Activated T-cell treated with anti-CD3 and anti-CD28 coated beads for 24 hours (primary cell): ENCODE measurements around the gene ESRRB.
A peak's percentile ranks its signal among the peaks of the same experiment; 100 is the strongest.

Experiments
- DNase-seq: peaks from one replicate; pipeline ENCODE4 v3.0.0-alpha.2; 2020; ENCODE audit warnings: low read depth

ESRRB gene

DNA sequence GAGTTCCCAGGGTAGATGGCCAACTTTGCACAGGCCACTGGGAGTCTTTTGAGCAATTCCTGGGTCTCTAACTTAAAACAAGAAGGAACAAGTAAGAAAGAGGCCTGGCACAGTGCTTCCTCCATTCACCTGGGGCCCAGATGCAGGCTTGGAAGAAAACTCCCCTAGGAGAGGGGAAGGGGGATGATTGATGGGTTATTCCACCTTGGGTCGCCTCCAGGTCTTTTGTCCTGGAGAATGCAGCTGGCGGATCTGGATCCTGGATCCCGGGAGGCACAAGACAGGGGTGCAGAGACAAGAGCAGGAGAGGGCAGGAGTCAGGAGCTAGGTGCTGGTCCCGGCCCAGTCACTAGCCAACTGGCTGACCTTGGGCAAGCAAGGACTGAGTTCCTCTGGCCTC is 74.5 kb downstream of the ESRRB start:
- DNase-seq, result no peak

DNA sequence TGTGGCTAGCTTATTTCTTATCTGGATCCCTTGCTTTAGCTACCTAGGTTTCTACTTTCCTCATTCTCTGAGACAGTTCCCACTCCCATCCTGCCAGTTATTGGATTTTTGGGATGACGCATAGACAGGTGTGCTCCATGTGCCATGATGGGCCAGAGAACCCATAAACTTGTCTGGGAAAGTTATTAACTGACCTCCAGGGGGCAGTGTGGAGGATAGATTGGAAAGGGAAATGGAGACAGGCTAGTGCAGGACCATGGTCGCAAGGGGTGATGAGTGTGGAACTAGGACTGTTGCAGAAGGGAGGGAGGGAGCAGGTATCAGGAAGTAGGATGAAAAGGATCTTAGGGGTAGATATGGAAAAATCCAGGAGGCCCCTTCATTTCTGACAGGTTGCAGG is 80.3 kb downstream of the ESRRB start:
- DNase-seq, result peak; percentile 11

DNA sequence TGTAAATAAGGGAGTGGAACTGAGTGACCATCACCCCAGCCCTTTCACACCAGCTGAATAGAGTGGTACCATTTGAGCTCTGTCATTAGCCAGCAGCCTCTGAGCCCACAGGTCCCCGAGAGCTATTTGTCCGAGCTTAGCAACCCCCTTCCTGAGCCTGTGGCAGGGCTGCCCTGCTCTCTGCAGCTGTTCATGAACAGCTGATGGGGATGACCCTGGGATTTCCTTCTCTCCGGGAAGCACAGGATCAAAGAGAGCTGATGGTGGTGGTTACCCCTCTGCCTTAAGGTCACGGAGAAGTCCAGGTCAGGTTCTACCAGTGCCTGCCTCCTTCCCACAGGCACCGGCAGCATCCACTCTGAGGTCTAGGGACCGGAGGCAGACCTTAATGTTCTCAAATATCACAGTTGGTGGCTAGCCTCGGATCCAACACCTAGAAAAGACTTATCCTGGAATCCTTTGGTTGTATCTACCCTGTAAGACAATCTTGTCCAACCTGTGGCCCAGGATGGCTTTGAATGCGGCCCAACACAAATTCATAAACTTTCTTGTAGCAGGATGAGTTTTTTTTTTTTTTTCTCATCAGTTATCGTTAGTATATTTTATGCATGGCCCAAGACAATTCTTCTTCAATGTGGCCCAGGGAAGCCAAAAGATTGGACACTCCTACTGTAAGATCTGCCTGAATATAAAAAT is 81.1 kb downstream of the ESRRB start:
- DNase-seq, result no peak

DNA sequence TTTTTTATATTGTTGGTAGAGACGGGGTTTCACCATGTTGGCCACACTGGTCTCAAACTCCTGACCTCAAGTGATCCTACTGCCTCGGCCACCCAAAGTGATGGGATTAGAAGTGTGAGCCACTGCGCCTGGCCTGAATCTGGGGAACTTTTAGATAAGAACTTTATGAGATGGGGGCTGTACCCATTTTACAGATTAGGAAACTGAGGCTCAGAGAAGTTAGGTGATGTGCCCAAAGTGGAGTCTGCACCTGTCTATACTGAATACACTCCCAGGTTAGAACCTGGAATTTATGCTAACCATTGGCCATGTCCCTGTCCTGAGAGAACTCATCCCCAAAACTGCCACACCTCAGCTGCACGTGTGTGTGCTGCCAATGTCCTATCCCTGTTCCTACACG is 81.9 kb downstream of the ESRRB start:
- DNase-seq, result no peak

DNA sequence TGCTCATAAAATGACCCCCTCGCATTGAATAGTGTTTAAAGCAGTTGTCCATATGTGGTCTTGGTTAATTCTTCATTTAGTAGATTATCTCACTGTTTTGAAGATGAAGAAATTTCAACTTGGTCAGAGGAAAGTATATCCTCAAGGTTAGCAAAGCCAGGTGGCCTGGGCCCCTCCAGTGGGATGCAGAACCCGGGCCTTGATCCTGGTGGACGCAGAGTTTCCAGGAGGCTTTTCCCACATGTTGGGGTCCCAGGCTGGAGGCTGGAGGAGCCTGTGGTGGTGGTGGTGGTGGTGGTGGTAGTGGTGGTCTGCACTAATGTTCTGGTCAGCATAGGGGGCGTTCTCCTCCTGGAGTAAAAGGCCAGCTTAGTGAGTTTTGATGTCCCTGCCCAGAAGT is 85.9 kb downstream of the ESRRB start:
- no peak for DNase-seq

DNA sequence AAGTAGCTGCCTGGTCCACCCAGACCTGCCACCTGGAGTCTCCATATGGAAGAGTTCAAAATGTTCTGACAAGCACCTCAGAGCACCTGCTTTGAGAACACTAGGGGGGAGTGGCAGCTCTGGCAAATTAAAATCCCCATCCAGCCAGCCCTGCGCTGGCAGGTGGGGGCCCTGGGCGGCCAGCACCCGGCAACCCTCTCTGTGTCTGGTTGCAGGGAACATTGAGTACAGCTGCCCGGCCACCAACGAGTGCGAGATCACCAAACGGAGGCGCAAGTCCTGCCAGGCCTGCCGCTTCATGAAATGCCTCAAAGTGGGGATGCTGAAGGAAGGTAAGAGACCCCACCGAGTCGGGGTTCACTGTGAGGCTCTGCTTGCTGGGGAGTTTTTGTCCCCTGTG is 86.4 kb downstream of the ESRRB start:
- no peak for DNase-seq

DNA sequence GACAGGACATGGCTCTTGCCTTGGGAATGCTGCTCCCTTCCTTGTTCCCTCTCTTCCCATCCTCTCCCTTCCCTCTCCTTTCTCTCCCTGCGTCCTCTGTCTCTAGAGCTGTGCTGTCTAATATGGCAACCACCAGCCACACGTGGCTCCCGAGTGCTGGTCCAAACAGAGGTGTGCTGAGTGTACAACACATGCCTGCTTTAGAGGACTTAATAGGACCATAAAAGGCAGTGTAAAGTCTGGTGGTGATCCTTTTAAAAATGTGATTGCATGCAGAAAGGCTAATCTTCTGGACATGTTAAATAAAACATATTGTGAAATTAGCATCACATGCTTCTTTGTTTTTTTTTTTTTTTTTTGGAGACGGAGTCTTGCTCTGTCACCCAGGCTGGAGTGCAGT is 87.2 kb downstream of the ESRRB start:
- DNase-seq, result no peak

DNA sequence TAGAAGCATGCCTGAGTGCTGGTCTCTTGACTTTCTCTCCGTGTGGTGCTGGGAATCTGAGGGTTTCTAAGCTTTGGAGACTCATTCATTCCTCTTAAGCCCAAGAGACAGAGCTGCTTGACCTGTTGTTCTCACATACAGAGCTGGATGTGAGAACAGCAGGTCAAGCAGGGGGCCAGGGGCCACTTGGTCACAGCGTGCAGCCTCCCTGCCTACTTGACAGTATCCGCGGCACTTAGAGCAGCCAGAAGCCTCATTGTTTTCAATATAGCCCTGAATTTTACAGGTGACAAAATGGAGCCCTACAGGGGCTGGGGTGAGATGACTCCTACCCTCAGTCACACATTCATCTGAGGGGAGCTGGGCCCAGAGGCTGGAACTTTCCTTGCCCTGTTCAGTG is 88.9 kb downstream of the ESRRB start:
- DNase-seq, result no peak

DNA sequence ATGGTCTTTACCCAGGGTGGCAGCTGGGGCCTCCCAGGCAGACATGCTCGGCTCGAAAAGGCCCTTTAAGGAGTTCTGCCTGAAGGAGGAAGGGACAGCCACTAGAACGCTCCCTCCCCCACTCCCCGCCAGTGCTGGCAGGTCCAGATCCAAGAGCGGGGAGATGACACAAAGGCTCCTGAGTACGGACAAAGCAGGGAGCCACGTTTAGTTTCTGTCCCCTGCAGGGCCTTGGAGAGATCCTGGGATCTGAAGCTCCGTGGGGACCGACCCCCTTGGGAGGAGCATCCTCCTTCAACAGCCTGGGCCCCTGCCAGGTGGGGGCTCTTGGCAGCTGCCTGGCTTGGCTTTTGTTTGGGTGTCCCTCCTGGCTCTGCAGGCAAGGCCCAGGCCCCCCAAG is 89.7 kb downstream of the ESRRB start:
- DNase-seq, result no peak

DNA sequence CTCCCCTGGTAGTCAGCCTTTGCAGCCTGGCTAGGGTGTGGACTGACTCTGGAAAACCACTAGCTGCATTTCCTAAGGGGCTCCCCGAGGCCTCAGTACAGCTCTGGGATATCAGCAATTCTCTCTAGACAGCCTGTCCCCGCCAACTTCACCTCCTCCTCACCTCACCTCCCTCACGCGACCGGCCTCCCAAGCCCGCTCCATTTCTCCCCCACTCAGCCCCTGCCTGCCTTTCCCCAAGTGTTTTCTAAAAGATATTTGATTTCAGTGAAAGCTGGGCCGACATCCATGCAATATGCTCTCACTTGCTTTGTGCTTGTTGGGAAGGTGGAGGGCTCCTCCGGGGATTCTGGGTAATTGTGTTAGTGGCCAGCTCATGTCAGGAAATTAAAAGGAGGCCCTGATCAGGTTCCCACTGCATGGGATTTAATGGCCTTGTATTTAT is 91.8 kb downstream of the ESRRB start:
- DNase-seq, result no peak

DNA sequence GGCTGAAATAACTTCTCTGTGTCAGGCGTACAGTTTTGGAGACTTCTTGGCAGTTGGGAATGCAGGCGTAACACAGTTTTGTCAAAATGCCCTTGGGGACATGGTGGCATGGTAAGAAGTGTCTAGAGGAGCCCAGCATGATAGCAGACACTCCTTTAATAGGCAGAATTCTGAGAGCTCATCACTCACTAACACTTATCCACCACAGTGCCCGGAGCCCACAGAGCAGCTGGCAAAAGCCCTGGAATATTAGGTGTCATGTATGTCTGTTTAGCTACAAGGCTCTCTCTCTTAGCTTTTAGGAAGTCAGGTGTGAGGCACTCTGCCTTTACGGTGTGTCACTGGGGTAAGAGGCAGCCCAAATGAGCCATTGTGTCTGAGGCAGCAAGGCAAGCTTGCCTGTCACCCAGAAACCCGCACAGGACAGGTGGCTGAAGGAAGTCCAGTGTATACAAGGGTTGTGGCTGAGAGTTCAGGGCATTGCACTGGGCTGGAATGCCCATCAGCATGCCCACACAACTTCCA is 96.3 kb downstream of the ESRRB start:
- DNase-seq, result no peak

DNA sequence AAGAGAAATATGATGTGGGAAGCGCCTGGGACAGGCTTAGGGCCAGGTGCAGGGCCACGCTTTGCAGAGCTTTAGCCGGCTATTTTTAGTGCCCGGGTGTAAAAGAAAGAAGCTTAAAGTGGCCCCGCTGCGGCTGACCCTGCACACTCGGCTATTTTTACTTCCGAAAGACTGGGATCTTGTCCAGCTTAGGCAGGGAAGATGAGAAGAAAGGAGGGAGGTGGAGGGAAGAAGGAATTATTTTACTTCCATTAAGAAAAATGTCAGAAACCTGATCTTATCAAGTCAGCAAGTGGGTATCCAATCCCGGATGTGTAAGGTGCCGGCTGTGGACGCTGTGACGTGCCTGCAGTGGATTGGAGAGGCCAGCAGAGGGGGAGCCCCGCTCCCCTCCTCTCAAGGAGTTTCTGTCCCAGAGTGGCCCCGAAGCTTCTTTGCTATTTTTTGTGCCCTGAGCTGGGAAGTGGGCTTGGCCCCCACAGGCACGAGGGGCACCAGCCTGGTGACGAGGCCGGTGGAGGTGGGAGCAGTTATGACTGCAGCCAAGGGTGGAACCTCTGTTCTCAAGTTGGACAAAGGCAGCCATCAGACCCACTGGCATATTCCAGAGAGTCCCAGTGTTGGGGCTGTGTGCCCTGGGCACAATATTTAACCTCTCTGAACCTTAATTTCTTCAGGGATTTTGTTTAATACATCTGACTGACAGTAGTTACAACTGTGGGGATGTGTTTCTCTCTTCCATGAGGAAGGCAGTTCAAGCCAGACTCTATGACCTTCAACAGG is 97.7 kb downstream of the ESRRB start:
- DNase-seq, result no peak

DNA sequence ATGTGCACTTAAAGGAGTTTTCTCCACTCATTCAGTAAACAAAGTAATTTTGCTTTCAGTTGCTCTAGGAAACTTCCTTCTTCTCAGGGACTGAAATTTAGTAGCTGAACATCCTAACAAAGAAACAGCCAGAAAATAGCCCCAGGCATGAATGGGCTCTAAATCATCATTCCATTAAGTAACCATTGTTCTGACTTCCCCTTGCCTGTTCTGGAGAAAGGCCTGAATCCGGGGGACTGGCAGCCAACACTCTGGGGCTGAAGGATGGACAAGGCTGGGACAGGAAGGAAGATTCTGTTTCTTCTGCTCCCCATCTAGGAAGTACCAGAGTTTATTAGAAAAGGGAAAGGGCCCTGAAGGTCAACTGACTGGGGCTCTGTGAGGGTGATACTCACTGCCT is 104.5 kb downstream of the ESRRB start:
- DNase-seq, result no peak

DNA sequence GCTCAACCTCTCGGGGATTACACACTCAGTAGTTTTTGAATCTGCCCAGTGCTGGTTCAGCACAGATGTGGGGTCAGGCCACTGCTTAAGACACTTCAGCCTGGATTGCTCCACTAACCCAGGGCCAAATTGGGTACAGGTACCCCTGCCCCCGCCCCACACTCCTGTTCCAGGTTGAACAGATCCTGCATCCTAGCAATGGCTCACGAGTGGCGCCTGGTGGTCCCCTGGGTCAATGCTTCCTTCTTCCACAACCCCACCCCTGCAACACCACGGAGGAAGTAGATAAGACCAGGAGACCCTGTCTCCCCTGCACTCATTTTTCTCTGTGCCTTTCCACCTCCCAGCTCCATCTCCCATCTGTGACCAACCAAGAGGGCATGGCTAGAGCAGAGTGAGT is 108.4 kb downstream of the ESRRB start:
- no peak for DNase-seq

DNA sequence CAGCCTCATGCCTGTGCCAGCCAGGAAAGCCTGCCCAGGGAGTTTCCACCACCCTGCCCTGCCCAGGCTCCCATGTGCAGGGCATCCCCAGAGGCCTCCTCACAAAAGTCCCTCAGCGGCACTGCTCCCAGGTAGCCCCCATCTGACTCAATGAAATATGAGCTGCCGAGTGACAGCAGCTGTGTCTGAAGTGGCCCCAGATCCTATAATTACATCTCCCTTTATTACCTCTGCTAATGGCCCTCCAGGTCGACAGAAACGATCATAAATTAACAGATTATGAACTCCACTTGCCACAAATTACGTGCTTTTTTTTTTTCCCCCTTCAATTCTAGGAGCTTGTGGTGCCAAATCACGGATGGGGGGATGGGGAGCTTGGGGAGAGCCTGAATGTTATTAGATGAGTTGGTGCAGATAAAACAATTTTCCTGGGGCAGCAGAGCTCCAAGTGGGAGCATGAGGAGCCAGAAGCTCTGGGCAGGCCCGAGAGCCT is 110.4 kb downstream of the ESRRB start:
- DNase-seq, result no peak

DNA sequence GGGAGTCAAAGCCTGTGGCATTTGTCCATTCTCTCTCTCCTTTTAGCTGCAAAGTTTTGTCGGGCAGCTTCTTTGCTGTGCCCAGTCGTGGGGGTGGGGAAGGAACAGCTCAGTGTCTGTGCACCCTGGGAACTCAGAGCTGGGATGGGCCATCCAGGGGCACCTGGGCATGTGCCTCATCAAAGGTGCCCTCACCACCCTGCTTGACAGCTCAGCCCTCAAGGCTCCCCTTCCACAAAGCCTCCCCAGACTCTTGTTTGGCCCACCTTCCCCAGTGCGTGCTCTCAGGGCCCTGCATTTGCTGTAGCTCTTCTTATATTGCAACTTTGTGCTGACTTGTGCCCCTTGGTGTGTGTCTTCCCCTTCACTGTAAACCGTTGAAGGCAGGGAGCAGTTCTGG is 112.6 kb downstream of the ESRRB start:
- no peak for DNase-seq

DNA sequence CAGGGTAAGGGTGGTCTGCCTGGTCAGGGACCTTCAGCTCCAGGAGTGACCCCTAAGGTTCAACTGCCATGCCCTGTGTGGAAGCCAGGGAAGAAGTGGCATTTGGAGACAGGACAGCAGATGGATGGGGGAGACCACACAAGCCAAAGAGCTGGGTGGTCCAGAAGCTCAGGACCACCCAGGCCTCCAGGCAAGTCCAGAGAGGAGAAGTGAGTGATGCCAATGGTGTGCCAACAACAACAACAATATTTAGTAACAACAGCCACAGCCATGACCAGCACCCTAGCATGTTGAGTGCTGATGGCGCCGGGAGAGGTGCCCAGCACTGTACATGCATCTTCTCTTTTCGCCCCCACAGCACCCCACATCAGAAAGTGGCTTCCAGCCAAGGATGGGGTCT is 113.7 kb downstream of the ESRRB start:
- no peak for DNase-seq

DNA sequence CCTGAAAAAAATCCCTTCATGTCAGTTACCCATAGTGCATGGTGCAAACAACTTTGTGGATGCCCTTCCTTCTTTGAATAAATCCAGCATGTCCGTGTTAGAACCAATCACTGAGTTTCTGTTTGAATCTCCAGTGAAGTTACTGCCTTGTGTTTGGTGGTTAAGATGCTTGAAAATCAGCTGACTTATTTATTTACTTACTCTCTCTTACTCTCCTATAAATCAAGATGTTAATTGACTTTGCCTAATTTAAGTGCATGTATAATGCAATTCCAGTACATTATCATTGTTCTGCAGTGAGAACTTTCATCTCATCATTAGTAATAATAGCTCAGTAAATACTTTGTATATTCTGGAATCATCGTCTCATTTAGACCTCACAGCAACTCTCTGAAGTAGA is 114.2 kb downstream of the ESRRB start:
- DNase-seq, result no peak

DNA sequence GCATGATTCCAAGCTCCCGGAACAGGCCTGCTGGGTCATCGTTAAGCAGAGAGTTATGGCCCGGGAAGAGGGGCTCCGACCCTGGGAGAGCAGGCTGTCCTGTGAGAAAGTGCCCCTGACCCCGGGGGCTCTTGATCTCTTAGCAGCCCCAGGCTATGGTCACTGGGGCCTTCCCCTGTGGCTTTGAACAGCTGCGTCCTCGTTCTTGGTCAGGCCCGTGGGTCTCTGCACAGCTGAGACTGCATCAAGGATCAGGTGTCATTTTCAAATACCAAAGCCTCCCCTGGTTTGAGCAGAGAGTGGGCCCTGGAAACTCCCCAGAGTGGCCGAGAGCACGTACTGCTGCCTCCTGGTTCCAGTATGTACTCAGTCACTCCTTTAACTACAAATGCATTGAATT is 114.8 kb downstream of the ESRRB start:
- no peak for DNase-seq

DNA sequence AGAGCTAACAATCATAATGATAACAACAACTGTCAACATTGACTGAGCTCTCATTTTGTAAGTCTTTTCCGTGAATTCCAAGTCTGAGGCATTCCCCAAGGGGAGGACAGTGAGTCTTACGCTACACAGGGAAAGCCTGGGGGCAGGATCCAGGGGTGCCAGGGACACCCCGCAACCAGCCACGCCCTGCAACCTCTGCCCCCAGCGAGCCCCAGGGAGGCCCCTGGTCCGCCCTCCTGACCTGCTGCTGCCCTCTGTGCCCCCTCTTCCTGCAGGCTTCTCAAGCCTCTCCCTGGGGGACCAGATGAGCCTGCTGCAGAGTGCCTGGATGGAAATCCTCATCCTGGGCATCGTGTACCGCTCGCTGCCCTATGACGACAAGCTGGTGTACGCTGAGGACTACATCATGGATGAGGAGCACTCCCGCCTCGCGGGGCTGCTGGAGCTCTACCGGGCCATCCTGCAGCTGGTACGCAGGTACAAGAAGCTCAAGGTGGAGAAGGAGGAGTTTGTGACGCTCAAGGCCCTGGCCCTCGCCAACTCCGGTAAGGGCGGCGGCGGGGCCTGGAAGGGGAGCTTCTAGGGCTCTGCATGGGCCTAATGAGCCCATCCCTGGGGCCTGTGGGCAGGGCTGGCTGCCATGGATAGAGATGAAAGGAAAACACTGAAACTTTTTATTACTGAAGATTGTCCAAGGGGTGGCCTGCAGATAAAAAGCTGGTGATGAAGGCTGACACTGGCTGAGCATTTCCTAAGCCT is 115.4 kb downstream of the ESRRB start:
- DNase-seq, result no peak

DNA sequence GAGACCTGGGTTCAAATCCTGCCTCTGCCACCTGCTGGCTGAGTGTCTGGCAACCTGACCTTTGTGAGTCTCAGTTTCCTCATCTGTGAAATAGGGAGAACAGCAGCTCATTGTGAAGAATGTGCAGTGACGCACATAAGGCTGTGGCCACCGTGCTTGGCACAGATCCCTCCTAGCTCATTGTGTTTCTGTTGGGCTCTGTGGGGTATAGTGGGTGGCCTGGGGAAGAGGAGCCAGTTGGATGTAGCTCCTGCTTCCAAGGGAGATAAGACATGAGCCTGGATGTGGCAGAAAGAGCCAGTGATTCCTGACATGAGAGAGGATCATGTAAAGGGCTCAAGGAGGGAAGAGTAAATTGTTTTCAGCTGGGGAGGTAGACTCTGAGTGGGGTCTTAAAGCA is 120.0 kb downstream of the ESRRB start:
- no peak for DNase-seq

DNA sequence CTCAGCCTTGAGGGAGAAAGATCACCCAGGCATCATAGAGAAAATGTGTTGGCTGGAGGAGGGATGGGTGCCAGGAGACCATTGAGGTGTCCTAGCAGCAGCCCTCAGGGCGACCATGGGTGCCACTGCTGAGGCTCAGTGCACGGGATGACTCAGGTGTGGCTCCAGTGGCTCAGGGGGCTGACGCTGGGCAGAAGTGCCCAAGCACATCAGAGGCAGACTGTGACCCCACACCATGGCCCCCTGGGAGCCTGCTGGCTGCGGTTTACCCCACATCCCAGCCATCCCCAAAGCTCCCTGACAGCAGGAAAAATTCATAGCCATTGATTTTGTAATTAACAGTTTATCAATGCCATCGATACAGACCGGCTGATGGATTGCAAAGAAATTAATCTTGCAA is 120.7 kb downstream of the ESRRB start:
- no peak for DNase-seq
